Measurements from ENCODE around the gene ACTN1.

ACTN1 gene

DNA sequence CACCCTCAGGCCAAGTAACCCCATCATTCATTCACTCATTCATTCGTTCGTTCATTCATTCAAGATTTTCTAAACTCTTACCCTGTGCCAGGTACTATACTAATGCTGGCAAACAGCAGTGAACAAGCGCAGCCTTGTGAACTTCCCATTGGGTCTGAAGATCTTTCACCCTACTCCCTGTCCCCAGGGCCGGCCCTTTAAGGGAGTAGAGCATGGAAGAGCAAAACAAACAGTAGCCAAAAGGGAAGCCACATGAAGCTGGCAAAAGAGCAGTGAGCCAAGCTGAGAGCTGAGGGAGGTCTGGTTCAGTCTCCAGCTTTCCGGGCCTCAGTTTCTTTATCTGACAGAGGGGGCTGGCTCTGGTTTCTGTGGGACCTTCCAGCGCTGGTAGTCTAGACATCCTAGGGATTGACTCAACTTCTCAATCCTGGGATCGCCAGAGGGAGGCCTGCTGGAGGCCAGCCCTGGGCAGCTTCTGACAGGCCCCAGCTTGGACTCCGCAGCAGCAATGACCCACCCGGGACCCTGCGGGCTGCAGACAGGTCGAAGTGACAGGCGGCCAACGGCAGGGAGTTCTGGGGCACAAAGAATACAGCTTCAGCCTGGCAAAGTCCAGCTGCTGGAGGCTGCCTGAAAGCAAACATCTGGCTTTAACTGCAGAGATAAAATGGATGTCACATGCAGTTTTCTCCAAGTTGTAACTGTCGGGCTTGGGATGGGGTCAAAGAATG, 27.1 kb downstream of the ACTN1 start:
- DNase-seq (ENCODE audit: low read depth in 2 of 2): no peak

DNA sequence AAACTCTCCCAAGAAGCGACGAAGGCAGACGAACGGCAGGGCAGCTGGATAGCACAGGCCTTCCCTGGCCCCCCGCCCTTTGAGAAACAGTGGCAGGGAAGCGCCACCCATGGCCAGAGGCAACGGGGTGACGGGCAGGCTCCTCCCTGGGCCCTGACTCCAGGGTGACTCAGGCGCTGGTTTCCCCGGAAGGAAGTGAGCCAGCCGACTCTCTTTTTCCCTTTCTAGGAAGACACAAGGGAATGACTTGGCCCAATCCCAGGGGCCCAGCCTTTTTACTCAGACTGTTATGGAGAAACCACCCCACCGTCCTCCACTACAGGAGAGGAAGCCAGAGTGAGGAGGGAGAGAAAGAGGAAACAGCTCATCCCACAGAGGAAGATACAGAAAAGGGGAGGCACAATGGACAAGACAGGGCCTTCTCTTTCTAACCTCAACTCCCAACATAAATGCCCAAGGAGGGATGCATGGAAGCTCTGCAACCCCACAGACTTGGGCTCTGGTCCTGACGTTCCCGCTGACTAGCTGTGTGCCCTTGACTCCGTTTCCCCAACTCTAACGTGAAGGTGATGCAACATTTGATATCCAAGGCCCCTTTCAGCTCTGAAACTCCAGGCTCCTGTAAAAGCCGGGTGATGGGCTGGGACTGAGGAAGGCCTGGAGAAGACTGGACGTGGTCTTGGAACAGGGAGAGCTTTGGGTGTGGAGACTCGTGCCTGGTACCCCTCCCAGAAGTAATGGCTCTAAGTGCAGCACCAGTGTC, 27.9 kb downstream of the ACTN1 start:
- no peak for DNase-seq (ENCODE audit: low read depth in 2 of 2)

DNA sequence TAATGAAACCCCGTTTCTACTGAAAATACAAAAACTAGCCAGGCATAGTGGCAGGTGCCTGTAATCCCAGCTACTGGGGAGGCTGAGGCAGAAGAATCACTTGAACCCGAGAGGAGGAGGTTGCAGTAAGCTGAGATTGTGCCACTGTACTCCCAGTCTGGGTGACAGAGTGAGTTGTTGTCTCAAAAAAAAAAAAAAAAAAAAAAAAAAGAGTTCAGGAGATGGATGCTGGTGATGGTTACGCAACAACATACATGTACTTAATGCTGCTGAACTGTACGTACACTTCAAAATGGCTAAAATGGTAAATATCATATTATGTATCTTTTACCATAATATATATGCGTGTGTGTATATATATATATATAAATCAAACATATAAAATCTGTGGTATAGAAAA, 29.0 kb downstream of the ACTN1 start:
- DNase-seq (ENCODE audit: low read depth in 2 of 2): no peak

DNA sequence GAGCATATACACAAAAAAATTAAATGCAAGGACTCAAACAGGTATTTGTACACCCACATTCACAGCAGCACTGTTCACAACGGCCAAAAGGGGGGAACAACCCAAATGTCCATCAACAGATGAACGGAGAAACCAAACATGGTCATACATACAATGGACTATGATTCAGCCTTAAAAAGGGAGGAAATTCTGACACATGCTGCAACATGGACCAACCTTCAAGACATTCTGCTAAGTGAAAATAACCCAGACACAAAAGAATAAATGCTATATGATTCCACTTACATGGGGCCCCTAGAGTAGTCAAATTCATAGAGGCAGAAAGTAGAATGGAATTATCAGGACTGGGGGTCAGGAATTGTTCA, 29.5 kb downstream of the ACTN1 start:
- no peak for DNase-seq (ENCODE audit: low read depth in 2 of 2)

DNA sequence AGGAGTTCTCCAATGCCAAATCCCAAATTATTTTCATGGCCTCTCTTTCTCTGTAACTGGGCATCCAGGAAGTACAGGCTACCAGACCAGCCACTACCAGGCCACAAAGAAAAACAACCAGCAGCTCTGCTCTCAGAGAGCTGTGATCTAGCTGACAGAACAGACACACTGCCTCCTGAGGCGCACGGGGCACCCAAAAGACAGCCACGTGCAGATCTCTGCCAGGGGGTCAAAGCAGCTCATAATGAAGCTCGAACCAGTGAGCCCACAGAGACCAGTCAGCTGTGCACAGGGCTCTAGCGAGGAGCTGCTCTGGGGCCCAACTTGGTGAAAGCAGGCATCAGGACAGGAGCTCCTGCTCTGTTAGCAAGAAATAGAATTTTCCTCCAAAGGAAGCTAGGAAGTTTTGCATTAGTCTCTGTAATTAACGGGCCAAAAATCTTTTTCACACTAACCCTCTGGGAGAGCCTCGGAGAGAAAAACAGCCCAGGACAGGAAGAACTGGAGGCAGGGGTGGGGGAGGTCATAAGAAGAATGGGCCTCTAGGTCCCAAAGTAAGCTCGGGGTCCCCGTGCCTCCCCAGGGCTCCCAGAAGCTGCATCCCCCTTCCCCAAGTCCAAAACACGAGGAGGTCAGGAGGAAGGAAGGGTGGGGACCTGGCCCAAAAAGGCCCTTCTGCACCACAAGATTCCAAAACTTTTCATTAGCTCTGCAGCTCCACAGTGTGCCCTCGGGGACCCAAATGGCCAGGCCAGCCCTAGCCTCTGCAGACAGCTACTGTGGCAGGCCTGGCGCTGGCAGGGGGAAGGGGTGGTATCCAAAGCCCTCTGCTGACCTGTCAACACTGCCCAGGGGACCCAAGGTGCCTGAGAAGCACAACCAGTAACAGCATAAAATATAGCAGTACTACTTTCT, 30.2 kb downstream of the ACTN1 start:
- no peak for DNase-seq (ENCODE audit: low read depth in 2 of 2)

DNA sequence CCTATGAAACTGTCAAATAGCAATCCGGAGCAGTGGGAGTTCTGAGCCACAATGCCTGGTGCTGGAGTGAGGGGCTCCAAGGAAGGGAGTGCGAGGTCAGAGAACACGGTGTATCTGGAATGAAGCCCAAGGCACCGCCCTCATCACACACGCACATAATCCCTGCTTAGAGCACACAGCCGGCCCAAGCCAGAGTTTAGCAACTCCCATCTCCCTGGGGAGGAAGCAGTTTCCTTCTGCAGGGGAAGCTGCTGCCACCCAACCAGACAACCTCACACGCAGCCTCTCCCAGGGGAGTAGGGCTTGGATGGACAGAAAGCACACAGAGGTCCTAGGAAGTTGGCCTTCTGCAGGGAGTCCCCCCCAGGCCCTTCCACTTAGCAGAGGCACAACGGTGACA, 31.3 kb downstream of the ACTN1 start:
- DNase-seq (ENCODE audit: low read depth in 2 of 2): no peak

DNA sequence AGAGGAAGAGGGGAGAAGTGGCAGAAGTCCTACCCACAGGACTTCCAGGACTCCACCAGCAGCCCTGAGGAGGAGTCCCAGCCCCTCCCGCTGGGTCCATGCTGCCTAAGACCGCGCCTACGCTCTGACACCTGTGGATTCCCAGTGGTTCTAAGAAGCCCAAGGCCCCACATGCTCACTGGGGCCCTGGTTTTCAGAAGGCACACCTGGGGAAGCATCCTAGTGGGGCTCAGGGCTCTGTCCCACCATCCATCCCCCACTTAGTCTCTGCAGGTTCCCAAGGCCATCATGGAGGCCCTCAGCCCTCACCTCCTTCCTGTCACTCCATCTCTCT, 32.6 kb downstream of the ACTN1 start:
- DNase-seq (ENCODE audit: low read depth in 2 of 2): no peak

DNA sequence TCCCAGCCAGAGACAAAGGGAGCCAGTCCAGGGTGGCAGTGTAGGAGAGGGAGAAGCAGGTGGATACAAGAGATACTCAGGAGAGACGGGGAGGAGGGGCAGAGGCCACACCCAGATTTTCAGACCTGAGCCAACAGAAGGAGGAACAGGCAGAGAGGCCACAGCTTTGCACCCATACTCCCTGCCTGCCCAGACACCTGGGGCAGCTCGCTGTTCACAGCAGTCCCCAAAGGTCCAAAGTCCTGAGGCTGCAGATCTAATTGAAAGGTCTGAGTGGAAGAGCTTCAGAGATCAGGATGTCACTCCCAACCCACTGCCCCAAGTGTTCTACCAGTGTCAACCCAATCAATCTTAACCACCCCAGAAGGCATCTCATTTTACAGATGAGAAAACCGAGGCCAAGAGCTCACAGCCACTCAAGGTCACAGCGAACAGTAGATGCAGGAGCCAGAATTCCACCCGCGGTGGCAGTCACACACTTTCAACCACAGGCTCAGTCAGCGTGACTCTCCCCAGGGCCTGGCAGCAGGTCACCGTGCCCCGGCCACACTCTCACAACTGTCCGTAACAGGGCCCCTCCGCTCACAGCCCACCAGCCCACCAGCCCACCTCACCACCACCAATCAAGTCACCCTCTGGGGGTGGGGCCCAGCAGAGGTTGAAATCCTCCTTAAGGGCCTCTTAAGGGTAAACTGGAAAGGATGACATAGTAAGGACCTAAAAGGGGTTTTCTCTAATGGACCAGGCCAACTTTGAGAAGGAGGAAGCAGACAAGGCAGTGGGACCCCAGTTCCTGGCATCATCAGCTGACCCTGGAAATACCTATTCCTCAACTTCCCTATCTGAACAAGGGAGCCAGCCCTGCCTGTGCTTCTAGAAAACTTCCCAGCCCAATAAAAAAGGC, 33.3 kb downstream of the ACTN1 start:
- DNase-seq (ENCODE audit: low read depth in 2 of 2): no peak

DNA sequence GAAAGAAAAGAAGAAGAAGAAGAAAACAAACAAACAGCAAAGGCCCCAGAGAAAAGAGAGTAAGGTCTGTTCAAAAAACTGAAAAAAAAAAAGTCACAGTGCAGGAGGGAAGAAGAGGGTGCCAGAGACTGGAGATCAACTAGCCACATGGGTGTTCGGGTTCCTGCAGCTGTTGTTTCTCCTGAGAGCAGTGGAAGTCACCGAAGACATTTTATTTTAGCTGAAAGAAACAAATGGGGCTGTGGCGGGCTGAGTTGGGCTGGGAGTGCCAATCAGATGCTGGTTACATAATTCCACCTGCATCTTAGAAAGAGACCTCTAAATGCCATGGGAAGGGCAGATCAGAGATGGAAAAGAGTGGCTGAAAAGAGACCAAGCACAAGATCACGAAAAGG, 33.9 kb downstream of the ACTN1 start:
- no peak for DNase-seq (ENCODE audit: low read depth in 2 of 2)

DNA sequence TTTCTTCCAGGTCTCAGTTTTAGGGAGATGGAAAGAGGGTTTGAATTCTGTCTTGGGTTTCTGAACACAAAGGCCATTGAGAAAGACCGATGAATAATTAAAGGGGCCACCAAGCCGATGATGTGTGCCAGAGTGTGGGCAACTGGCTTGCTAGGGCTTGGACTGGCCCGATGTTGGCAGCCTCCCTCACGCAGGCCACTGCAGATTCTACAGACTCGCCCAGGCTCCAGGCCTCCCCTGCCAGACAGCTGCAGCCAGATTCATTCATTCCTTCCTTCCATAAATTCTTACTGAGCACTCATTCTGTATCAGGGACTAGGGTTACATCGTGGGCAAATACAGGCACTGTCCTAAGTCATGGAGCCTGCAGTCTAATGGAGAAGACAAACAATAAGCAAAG, 34.9 kb downstream of the ACTN1 start:
- DNase-seq (ENCODE audit: low read depth in 2 of 2): no peak

DNA sequence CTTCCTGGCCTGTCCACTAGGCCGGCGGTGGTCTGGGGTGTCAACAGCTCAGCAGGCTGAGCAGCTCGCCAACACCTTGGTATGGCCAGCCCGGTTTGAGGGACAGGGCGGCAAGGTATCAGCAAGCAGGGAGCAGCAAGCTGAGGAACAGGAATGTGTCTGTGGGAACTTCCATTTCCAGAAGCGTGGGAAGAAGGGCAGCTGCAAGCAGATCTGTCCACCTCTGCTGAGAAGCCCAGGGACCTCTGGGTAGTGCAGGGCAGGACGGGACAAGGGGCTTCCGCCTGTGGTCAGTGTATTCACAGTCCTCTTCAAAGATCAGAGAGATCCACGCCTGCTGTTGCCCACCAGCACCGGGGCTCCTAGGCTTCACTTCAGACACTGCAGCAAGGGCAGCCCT, 36.0 kb downstream of the ACTN1 start:
- DNase-seq (ENCODE audit: low read depth in 2 of 2): no peak

DNA sequence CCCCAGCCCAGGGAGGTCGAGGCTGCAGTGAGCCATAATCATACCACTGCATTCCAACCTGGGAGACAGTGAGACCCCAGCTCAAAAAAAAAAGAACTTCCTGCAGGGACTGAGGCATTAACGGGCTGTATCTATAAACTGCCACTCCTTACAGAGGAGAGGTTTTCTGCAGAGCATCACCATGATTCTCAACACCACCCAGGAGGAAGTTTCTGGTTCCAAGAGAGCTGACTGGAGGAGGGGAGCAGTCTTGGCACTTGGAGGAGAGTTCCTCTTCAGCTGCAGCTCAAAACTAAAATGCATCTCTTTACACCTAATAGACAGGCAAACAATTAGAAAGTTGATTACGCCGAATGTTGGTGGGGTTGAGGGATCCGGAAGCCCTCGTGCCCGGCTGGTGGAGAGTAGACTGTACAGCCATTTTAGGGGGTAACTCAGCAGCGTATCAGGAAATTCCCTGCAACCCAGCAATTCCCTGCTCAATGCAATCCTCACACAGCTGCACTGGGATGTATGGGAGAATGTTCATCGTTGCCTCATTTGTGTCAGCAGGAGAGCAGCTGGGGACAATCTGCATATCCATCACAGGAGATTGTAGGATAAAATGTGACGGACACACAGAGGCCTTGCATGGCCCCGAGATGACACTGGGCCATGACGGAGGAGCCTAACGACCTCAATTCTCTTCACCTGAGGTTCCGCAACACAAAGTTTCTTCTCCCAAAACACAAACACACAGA, 36.6 kb downstream of the ACTN1 start:
- DNase-seq (ENCODE audit: low read depth in 2 of 2): no peak

DNA sequence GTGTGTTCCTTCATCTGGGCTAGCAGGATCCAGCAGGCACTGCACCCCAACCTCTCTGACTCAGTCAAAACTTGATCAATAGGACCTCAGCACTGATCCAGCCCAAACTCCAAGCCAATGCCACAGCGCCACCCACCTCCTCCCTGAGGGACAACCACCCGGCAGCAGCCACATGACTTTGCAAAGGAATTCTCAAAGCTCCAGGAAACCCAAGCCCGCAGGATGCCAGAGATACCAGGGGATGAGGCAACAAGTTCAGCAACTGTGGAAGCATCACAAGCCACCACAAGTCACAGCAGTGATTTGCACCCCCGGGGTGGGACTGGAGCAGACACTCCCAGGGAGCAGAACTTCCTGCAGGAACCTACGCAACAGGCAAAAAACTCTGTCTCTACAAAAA, 37.3 kb downstream of the ACTN1 start:
- DNase-seq (ENCODE audit: low read depth in 2 of 2): no peak

DNA sequence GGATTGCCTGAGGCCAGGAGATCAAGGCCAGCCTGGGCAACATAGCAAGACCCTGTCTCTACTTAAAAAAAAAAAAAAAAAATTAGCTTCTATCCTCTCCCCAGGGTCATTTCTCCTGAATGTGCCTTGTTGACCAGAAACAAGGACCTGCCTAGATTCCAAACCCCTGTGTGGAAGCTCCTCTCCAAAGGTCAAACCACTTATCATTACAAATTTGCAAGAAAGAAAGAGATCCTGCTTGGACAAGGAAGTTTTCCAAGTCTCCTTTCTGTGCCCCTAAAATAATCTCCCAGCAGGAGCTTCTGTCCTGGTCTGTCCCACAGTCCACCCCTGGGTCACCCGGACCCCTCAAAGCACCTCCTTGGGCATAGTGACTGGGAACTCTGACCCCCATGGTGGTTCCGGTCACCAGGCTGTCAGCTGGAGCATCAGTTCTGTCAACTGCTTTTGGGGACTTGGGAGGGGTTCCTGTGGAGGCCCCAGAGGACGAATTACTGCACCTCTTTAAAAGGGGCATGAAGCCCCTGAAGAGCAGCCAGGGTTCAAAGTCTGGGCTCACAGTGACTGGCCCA, 38.4 kb downstream of the ACTN1 start:
- no peak for DNase-seq (ENCODE audit: low read depth in 2 of 2)

DNA sequence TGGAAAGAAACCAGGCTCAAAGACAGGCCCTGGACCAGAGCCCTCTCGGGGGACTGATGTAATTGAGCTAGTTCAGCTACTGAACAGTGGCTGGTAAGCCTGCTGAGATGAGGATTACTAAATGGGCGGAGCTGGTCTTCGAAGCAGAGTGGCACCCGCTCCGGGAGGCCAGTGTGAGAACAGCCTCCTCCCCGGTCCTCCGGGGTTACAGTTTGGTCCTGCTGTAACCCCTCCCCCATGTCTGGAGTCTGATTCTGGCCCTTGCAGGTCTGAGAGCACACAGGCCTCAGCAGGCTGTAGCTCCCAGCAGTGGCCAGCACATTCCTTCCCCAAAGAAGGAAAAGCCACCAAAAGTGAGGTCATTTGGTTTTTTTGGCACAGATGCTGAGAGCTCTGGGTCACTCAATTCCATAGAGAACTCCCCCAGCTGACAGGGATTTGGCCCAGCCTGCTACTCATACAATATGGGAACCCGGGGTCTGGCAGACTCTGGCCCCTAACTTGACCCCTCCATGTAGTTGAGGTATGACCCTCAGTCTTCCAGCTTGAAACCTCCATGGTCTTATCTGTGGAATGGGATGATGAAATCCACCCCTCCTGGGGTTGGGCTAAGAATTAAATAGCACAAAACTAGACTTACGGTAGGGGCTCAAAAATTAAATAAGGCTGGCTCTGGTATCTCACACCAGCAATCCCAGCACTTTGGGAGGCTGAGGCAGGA, 39.0 kb downstream of the ACTN1 start:
- DNase-seq (ENCODE audit: low read depth in 2 of 2): no peak

DNA sequence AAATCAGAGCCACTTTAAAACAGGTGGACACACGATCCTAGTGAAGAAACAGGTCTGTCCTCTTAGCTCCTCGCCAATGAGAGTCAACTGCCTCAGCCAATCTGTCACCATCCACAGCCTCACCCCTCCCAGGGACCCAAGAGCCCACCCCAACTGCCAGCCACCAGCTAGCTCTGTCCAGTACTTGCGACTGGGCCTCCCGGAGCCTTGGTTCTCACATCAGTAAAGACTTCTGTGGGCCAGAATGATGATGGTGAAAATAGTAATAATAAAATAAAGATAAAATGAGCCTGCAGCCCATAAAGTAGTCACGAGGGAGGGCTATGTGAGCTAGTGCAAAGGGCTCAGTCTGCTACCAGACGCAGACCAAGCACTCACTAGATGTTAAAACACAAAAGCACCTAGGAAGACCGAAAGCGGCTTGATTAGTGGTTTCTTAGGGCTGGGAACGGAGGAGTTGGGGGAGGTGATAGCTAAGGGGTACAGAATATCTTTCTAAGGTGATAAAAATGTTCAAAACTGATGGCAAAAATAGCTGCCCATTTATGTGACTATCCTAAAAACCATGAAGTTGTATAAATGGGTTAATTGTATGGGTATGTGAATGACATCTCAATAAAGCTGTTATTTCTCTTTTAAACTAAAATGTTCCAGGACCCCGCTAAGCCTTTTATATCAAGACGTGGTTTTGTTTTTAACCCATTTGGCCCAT, 39.8 kb downstream of the ACTN1 start:
- no peak for DNase-seq (ENCODE audit: low read depth in 2 of 2)

DNA sequence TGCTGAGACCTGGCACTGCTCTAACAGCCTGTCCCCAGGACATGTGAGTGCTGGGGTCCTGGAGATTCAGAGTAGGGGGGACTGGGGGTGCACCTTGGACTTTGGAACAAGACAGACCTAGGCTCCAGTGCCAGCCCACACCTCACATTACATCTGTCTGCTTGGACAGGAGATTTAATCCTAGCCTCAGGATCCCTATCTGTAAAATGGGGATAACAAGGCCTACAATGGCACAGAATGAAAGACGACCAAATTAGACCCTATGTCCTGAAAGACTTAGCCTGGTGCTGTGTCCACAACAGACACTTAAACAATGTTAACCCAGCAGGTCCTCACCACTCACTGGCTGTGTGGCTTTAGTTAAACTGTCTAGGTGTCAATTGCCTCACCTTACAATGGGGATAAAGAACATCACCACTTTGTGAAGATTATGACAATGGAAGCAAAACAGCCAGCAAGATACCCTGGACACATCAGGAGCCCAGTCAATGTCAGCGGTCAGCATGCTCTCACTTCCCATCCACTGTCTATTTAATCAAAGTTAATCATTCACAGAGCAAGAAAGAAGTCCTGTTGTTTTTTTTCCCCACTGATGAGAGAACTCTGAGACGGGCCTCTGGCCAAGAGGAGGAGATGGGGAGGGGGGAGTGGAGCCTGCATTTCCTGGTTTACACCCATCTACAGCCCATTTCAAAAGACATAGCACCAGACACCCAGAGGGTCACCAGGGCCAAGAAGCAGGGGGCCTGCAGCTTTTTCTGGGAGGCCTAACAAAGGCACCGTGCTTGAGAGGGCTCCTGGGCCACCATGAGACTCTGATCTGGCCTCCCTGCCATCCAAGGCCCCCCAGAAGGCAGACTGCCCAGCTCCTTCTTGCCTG, 40.6 kb downstream of the ACTN1 start:
- no peak for DNase-seq (ENCODE audit: low read depth in 2 of 2)
